Stimulated activated CD8-positive, alpha-beta memory T cell treated with anti-CD3 and anti-CD28 coated beads, Interleukin-15, amount 100 ng/mL, for 24 hours (primary cell): ENCODE data around the gene DHRS7.
A peak's percentile ranks its signal among the peaks of the same experiment; 100 is the strongest.

Experiments
- DNase-seq: peaks from one replicate; pipeline ENCODE4 v3.0.0-alpha.2; 2020; ENCODE audit warnings: low read depth

The DHRS7 gene, protein sequence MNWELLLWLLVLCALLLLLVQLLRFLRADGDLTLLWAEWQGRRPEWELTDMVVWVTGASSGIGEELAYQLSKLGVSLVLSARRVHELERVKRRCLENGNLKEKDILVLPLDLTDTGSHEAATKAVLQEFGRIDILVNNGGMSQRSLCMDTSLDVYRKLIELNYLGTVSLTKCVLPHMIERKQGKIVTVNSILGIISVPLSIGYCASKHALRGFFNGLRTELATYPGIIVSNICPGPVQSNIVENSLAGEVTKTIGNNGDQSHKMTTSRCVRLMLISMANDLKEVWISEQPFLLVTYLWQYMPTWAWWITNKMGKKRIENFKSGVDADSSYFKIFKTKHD

DNA sequence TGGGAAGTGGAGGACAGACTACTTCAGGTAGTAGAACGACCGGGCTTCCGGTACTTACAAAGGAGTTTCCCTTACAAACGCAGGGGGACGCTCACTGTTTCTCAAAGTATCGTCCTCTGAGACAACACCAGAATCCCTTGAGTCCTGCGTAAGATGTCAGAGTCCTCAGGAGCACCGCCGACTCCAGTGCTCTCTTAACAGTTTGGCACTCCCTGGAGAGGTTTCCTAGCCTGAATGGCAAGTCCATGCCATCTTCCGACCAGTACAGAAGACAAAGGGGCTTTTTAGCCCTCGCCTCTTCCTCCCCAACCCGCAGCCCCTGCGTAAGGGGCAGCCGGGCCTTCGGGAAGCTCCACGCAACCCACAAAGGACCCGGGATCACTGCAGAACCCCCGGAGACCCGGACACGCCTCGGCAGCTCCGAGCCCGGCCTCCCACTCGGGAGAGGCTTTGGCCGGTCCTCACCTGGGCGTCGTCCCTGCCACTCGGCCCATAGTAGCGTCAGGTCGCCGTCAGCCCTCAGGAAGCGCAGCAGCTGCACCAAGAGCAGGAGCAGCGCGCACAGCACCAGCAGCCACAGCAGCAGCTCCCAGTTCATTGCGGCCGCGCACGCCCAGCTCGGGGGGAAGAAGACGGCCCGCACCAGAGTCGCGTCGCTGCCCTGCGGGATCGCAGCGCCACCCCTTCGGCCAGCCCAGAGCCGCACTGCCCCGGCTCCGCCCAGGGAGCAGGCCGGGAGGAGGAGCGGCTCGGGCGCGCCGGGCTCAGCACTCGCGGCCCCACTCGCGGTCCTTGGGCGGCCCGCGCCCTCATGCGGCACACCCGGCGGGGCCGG, at the start of gene DHRS7:
TSS of gene DHRS7 (minus strand) at position 687 of the 835 bp plus-strand sequence. CDS start at position 598, 89 bp downstream.
- peak; percentile 40 for DNase-seq

DNA sequence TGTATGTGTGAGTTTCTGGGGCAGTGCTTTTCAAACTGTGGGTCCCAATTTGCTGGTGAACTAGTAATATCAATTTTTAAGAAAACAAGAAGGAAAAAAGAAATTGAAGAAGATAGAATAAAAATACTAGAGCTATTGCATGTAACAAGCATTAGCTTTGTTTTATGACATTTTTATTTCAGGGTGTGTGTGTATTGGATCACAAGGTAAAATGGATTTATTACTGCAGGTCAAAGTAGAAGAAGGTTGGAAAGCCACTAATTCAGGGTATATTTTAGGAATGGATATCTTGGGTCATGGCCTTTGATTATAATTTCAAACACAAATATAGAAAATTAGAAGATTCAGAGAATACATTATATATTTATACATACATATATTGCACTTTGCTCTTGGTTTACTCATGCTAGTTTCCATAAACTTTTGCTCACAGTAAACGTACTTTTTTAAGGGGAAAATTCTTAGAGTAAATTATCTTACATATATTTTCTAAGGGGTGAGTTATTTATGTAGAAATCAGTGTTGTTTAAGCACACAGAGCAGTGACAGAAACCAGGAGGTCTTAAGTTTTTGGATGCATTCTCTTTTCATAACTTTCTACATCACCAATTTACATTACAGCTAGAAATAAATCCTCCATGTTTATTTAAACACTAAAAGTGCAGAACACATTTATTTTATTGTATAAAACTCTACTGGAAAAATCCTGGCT, 49.4 kb upstream of the DHRS7 start:
- DNase-seq, result no peak

DNA sequence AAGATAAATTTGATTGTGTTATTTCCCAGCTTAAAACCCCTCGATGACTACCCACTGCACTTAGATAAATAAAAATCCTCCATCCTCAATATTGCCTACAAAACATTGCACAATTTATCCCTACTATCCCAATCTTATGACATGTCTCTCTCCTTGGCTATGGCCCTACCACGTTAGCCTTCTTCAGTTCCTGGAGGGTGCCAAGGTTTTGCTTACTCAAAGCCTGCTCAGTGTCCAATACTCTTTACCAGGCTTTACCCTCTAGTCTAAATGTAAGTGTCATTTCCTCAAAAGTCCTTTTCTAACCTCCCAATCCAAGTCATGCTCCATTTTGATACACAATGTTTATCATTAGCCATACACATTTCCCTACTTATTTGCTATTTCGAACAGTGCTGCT, 48.8 kb upstream of the DHRS7 start:
- no peak for DNase-seq

DNA sequence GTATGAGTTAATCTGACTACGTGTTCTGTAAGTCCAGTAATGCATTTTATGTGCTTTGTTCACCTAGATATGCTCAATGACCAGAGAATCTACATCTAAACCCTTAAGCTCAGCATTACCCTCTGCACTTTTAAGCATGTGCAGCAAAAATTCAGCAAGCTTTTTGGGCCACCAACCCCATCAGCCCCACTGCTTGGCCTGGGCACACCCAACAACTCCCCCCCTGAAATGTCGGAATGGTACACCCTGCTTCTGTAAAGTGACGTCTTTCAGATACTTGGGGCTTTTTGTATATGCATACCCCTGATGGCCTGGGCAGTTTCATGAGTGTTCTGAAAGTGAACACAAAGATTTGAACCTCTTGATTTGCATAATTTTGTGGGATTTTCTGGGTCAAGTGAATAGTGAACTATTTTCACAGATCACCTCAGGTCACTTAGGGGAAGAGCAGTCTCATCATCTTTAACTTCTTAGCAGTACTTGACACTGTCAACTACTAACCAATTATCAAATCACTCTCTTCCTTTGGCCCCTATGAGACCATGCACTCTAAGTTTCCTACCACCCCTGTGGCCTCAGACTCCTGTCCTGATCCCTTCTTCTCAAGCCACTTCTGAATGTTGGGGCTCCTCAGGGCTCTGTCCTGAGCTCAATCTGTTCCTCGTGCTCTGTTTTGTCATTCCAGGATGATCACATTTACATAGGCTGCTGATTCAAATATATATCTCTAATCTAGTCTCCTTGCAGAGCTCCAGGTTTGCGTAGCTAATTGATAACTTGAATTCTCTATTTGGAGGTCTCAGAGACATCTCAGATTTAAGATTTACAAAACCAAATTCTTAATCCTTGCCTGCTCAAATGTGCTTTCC, 47.5 kb upstream of the DHRS7 start:
- no peak for DNase-seq

DNA sequence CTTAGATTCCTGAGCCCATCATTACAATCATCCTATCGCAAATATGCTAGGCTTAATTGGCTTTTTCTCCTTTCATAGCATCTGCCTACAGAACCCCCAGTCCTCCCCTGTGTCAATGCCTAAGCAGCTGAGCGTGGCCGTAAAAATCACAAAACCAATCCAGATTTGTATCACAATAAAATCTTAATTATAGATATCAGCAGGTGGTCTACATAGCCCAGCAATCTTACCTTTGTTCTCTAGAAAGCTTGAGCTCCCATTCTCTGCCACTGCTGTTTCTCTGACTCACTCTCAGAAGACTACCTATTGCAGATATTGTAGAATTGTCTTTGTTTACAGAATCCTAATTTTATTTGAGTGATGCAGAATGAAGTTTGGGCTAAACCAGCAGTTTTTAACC, 46.0 kb upstream of the DHRS7 start:
- DNase-seq, result no peak

DNA sequence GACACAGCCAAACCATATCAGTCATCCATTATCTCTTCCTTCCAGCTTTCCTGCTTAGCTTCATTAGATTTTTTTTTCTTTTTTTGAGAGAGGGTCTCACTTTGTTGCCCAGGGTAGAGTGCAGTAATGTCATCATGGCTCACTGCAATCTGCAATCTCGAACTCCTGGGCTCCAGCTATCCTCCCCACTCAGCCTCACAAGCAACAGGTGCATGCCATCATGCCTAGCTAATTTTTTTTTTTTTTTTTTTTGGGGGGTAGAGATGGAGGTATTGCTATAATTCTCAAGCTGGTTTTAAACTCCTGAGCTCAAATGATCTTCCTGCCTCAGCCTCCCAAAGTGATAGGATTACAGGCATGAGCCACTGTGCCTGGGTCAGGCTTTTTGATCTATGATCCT, 45.5 kb upstream of the DHRS7 start:
- DNase-seq, result no peak

DNA sequence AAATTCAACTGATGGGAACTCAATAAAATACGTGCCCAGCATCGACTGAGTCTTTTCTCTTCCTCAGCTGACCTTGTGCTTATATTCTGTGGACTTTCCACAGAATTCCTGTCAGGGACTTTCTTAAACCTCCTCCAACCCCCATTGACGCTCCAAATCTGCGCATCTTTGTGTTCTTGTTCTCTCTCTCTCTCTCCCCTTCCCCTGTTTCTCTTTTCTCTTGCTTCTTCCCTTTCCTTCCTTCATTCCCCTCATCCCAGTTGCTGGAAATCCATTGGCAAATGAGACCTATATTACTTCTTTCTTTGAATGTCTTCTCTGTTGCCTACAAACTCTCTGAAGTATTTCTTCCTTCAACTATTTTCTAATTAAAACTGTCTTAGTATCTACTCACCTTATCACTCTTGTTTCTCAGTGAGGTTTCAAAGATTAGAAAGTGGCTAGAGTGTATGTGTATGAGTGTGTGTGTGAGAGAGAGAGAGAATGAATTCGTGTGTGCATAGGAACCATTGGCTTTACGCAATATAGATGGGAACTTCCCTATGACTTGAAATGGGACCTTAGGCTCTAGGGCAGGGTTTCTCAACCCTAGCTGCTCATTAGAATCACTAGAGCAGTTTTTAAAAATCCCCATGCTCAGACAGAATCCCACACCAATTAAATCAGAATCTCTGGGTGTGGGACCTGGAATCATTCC, 41.8 kb upstream of the DHRS7 start:
- no peak for DNase-seq

DNA sequence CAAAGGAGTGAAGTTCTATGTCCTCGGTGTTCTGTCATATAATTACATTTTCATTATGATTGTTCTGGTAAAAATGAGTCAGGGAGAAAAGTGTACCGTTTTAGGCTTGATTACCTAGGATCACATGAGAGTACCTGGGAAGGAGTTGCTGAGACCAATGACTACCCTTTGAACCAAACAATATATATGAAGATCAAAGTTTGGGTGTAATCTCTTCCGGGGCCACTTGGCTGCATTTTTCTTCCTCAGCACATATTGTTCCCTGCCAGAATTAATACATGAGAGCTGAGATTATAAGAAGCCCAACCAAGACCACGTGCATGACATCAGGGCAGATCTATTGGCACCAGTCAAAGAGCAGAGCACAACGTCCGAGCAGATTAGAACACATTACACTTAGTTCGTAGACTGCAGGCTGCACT, 41.1 kb upstream of the DHRS7 start:
- no peak for DNase-seq

DNA sequence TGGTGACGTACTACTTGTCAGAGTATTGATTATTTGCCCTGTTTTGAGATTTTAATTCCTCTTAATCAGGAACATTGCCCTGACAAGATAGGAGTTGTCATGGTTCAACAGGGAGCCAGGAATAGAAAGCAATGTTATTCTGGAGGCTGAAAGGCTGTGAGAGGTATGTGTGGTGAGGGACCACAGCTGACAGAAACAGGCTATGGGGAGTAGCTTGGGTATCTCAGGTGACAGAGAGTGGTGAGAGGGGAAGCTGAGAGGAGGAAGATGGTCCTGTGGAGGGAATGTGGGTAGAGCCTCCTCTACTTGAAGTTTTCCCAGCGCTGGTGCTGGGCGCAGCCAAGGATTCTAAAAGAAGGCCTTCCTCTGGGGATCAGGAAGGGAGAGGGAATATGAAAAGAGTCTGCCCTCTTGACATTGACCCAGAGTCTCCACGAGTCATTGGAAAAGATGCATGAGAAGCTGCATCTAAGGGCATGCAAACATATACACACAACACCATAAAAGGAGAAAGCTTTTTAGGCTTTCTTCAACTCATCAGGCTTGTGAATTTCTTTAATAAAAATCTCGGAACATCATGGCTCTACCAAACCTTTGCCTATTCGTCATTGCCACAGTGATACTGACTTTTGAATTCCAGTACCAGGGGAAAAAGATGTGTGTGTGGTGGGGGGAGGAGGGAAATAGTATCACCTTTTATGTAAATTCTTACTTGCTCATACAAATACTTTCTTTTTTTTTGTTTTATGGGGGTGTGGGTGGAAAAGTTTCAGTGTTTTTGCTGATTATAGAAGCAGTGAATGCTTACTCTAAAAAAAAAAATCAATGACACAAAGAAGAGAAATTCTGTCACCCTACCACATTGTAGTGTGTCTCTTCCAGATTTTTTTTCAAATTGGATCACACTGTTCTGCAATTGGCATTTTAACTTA, 39.9 kb upstream of the DHRS7 start:
- DNase-seq, result no peak

DNA sequence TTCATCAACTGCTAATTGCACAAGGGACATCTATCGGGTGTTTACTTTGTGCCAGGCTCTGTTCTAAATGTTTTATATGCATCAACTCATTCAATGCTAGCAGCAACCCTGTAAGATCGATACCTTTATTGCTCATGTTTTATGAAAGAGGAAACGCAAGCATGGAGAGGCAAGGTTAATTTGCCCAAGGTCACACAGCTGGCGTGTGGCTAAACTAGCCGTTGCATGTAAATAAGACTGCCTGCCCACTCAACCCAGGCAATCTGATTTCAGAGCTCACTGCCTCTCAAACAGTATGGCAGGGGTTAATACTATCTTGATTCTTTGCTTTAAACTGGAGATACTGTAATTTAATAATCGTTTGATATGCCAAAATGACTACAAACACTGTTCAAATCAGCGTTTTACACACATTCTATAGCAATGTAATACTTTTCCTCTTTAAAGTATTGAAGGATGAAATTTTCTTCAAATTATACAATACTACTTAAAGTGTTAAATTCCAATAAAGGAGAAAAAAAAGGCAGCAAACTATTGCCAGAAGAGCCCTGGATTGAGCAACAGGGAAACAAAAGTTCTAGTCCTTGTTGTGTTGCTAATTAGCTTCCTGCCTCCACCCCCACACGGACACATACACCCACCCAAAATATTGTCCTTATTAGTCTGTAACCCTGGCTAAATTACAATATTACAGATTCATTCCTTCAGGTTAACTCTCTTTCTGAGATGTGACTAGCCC, 39.1 kb upstream of the DHRS7 start:
- no peak for DNase-seq

DNA sequence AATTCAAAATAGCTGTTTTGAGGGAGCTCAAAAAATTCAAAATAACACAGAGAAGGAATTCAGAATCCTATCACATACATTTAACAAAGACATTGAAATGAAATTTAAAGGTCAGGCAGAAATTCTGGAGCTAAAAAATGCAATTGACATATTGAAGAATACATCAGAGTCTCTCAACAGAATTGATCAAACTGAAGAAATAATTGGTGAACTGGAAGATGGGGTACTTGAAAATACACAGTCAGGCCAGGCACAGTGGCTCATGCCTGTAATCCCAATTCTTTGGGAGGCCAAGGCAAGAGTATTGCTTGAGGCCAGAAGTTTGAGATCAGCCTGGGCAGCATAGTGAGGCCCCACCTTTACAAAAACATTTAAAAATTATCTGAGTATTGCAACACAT, 34.1 kb upstream of the DHRS7 start:
- no peak for DNase-seq

DNA sequence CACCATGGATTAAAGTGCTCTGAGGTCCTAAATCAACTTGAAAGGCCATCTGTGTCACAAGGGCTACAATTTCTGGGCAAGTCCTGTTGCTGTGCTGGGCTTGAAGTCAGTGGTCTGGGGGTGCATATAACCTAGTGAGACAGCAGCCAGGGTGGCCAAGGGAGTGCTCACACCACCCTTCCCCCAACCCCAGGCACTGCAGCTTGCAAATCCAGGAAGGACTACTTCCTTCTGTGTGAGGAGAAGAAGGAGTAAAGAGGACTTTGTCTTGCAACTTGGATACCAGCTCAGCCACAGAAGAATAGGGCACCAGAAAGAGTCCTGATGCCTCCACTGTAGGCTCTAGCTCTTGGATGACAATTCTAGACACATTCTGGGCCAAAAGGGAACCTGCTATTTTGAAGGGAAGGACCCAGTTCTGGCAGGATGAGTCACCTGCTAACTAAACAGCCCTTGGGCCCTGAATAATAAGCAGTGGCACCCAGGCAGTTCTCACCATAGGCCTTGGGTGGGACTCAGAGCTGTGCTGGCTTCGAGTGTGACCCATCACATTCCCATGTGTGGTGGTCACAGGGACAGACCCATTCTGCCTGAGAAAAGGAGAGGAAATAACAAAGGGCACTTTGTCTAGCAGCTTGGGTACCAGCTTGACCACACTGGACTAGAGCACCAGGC, 32.6 kb upstream of the DHRS7 start:
- DNase-seq, result no peak

DNA sequence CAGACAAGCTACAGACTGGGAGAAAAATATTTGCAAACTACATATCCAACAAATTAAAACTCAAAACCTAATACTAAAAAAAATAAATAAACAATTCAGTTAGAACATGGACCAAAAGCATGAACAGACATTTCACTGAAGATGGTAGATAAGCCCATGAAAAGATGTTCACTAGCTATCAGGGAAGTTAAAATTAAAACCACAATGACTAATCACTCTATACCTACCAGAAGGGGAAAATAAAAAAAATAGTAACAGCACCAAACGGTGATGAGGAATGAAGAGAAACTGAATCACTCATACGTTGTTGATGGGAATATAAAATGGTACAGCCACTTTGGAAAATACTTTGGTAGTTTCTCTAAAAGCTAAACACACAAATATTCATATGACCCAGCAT, 31.1 kb upstream of the DHRS7 start:
- no peak for DNase-seq

DNA sequence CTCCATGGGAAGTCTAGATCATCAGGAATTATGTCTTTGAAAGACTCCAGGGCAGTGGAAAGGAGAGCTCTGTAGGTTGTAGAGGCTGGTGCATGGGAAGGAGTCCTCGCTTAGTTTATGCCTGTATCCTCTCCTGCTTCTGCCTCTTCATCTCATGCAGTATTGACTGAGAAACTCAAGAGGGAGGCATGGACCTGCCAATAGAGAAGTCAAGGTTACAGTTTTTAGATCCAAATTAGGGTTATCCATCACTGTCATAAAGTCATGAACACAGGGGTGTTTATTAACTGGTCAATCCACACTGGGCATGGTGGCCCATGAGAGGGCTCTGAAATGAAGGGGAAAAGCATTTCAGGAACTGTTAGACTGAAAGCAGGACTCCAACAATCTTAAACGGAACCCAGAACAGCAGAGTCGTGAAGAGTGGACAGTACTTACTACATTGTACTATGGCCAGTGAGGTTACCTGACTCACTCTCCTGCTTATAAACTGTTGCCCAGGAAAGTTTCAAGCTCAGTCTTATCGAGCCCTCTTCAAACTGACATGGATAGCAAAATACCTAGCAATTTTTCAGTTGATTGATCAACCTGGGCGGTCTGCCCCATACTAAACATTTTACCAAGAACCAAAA, 30.1 kb upstream of the DHRS7 start:
- DNase-seq, result no peak

DNA sequence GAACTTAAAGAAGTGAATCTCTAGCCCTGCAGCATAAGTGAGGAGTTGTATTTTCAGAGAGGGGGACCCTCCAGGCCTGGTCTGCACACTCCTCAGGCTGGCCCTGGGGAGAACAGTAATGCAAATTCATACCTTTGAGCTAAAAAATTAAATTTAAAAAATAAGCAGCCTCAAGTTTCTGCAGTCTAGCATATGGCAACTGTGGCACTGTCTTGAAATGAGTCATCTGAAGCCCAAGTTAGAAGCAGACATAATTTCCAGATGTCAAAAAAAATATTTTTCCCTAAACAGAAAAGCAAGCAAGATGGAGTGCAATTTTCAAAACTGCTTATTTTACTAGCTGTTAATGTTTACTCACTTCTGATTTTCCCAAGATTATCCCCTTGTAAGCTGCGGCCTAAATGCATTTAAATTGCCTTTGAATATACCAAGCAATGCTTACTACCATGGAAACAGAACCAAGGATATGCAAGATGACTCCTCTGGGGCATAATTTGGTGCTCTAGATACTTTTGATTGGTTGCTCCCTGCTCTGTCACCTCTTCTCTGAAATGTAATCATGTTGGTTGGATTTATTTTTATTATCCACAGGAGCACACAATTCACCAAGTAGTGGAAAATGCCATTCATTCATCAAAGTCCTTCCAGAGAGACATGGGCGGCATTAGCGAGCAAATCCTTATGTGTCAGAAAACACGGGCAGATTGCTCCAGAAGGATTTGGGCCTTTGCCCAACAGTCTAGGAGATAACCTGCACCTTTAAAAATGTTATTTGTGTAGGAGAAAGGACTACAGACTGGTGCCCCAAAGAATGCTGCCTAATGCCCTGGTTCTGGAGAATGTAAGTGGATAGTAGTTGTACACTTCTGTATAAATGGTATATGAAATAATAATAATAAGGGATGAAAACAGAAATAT, 25.0 kb upstream of the DHRS7 start:
- no peak for DNase-seq

DNA sequence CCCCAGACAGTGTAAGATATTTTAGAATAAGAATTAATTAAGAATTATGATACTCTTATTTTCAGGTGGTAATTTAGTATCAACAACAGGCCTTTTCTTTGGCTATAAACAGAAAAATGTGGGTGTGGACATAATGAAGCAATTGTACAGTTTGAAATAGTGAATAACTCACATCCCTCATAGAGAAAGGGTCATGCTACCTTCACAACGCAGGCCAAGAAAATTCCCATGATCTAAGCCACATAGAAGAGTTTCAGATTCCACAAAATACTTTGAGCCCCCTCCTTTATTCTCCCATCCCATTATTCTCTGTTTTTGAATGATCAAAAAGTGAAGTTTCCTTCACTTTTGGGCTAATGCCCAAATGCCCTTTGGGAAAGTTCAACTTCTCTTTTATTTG, 23.5 kb upstream of the DHRS7 start:
- no peak for DNase-seq

DNA sequence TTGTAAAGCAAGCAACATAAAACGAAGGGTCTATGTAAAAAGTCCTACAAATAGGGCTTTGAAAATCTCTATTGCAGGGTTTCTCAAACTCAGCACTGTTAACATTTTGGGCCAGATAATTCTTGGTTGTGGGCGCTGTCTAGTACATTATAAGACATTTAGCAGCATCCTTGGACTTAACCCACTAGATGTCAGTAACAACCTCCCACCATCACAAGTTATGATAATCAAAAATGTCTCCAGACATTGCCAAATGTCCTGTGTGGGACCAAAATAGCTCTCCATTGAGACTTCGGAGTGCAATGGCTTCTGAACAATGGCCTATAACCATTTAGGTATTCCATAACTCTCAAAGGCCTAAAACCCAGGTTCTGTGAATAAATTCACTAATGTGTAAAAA, 22.9 kb upstream of the DHRS7 start:
- no peak for DNase-seq
